ENCODE results near the gene FGD4.
"Not testable (repeated sequence)": the region's sequence is repeated elsewhere in the genome, so short reads cannot be mapped to it uniquely, and the experiment has no call there.

Gene FGD4

DNA sequence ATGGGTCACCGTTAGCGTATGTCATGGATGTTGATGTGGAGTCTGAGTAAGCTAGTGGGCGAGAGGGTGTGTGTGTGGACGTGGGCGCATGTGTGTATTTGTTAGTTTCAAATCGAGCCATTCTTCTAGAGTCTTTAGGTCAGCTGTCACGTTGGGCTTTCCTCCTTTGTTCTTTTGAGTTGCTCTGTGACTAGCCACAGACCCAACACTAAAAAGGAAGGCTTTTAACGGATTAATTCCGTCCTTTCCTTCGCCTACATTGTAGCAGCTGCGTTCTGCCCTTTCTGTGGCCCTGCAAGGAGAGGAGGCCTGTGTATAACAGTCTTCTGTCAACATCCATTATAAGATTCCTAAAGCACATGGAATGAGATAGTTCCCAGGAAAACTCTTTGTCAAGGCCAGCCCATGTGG lies 162.6 kb downstream of the FGD4 start:
- TF ChIP-seq GABPA (IDR thresholded peaks at IDR 0.05; ENCODE audit: low read depth) (no peak), POLR2AphosphoS5 (IDR thresholded peaks at IDR 0.05; ENCODE audit: low read depth) (no peak)
- TF ChIP-seq, protein P1, sequence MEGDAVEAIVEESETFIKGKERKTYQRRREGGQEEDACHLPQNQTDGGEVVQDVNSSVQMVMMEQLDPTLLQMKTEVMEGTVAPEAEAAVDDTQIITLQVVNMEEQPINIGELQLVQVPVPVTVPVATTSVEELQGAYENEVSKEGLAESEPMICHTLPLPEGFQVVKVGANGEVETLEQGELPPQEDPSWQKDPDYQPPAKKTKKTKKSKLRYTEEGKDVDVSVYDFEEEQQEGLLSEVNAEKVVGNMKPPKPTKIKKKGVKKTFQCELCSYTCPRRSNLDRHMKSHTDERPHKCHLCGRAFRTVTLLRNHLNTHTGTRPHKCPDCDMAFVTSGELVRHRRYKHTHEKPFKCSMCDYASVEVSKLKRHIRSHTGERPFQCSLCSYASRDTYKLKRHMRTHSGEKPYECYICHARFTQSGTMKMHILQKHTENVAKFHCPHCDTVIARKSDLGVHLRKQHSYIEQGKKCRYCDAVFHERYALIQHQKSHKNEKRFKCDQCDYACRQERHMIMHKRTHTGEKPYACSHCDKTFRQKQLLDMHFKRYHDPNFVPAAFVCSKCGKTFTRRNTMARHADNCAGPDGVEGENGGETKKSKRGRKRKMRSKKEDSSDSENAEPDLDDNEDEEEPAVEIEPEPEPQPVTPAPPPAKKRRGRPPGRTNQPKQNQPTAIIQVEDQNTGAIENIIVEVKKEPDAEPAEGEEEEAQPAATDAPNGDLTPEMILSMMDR (IDR thresholded peaks at IDR 0.05; ENCODE audit: insufficient read depth, low read length): no peak
- no peak for DNase-seq (ENCODE audit: low read depth in 1 of 2, low spot score in 1 of 2)
- no peaks in the 10 kb centered on the region for H3K27me3 ChIP-seq (ENCODE audit: insufficient read depth, poor library complexity, severe bottlenecking)
- no peak overlapping the region for H3K4me3 ChIP-seq (replicated peaks; ENCODE audit: insufficient read depth, low read length)
- no peak overlapping the region for H3K27ac ChIP-seq (replicated peaks)

DNA sequence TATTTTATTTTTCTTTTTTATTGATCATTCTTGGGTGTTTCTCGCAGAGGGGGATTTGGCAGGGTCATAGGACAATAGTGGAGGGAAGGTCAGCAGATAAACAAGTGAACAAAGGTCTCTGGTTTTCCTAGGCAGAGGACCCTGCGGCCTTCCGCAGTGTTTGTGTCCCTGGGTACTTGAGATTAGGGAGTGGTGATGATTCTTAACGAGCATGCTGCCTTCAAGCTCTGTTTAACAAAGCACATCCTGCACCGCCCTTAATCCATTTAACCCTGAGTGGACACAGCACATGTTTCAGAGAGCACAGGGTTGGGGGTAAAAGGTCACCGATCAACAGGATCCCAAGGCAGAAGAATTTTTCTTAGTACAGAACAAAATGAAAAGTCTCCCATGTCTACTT lies 163.1 kb downstream of the FGD4 start:
- H3K4me3 ChIP-seq (replicated peaks; ENCODE audit: insufficient read depth, low read length); H3K27ac ChIP-seq (replicated peaks); H3K27me3 ChIP-seq (ENCODE audit: insufficient read depth, poor library complexity, severe bottlenecking); DNase-seq (ENCODE audit: low read depth in 1 of 2, low spot score in 1 of 2): not testable (repeated sequence)

DNA sequence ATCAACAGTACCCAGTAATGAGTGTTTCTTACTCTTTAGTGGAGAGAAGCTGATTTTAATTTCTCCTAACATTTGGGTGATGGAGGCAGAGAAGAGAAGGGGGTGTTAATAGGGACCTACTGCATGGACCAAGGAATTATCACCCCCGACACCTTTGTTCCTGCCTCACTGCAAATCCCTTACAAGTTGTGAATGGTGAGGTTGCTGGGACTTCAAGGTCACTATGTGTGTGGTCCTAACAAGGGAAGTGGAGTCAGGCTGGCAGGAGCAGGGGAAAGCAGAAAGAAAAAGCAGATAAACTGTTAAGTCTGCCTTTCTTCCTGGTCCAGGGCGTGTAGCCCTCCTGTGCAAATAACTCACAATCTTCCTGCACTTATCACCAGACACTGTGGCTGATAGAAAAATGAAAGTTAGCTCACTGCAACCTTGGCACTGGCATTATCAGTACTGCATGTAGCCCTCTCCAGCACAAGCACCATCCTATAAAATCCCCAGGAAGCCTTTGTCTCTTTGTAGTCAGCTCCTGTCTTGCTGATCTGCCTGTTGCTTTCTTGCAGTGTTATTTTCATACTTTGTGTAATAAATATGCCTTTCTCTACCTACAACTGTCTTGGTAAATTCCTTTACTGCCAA lies 167.4 kb downstream of the FGD4 start:
- no peak for DNase-seq (ENCODE audit: low read depth in 1 of 2, low spot score in 1 of 2)
- no peak overlapping the region for H3K4me3 ChIP-seq (replicated peaks; ENCODE audit: insufficient read depth, low read length)
- H3K27me3 ChIP-seq (ENCODE audit: insufficient read depth, poor library complexity, severe bottlenecking): no peaks in the 10 kb centered on the region
- TF ChIP-seq GABPA (IDR thresholded peaks at IDR 0.05; ENCODE audit: low read depth): no peak
- TF ChIP-seq, protein P2, sequence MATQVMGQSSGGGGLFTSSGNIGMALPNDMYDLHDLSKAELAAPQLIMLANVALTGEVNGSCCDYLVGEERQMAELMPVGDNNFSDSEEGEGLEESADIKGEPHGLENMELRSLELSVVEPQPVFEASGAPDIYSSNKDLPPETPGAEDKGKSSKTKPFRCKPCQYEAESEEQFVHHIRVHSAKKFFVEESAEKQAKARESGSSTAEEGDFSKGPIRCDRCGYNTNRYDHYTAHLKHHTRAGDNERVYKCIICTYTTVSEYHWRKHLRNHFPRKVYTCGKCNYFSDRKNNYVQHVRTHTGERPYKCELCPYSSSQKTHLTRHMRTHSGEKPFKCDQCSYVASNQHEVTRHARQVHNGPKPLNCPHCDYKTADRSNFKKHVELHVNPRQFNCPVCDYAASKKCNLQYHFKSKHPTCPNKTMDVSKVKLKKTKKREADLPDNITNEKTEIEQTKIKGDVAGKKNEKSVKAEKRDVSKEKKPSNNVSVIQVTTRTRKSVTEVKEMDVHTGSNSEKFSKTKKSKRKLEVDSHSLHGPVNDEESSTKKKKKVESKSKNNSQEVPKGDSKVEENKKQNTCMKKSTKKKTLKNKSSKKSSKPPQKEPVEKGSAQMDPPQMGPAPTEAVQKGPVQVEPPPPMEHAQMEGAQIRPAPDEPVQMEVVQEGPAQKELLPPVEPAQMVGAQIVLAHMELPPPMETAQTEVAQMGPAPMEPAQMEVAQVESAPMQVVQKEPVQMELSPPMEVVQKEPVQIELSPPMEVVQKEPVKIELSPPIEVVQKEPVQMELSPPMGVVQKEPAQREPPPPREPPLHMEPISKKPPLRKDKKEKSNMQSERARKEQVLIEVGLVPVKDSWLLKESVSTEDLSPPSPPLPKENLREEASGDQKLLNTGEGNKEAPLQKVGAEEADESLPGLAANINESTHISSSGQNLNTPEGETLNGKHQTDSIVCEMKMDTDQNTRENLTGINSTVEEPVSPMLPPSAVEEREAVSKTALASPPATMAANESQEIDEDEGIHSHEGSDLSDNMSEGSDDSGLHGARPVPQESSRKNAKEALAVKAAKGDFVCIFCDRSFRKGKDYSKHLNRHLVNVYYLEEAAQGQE (IDR thresholded peaks at IDR 0.05; ENCODE audit: insufficient replicate concordance, low read depth): no peak
- no peak overlapping the region for H3K27ac ChIP-seq (replicated peaks)

DNA sequence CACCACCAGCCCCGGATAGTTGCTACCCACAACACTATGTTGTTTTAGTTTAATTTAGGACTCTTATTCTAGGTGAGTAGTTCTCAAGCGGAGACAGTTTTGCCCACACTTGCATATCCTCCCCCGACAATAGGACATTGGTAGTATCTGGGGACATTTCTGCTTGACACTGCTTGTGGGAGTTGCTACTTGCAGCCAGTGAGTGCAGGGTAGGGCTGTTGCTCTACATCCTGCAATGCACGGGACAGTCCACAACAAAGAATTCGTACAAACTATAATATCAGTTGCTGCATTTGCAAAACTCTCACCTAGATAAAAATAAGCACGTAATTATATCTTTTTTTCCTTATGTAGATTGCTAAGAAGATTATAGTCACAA lies 167.9 kb downstream of the FGD4 start:
- TF ChIP-seq, protein P1 (IDR thresholded peaks at IDR 0.05; ENCODE audit: insufficient read depth, low read length): no peak
- TF ChIP-seq GABPA (IDR thresholded peaks at IDR 0.05; ENCODE audit: low read depth) (no peak), POLR2AphosphoS5 (IDR thresholded peaks at IDR 0.05; ENCODE audit: low read depth) (no peak), SPI1 (IDR thresholded peaks at IDR 0.05; ENCODE audit: borderline replicate concordance, low read depth) (no peak)
- TF ChIP-seq, protein P2 (IDR thresholded peaks at IDR 0.05; ENCODE audit: insufficient replicate concordance, low read depth): no peak
- Histone ChIP-seq H3K27me3 (ENCODE audit: insufficient read depth, poor library complexity, severe bottlenecking) (no peaks in the 10 kb centered on the region), H3K4me3 (replicated peaks; ENCODE audit: insufficient read depth, low read length) (no peak overlapping the region), H3K27ac (replicated peaks) (no peak overlapping the region)
- DNase-seq (ENCODE audit: low read depth in 1 of 2, low spot score in 1 of 2): no peak

DNA sequence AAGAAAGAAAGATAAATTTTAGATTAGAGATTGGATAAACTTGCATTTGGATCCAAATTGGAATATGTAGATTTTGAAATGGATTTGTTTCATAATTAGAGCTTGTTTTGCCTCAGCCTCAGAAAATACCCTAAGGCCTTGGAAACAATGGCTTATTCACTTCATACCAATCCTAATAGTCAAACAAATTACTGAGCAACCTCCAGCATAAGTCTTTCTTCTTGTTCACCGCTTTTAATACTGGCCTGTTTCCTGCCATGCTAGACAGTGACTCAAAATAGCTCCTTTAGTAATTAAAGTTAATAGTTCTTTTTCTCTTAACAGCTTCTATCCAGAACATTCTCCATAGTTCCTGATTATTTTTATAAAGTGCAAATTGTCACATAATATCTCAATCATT lies 168.9 kb downstream of the FGD4 start:
- TF ChIP-seq, protein P2 (IDR thresholded peaks at IDR 0.05; ENCODE audit: insufficient replicate concordance, low read depth): no peak
- TF ChIP-seq POLR2AphosphoS5 (IDR thresholded peaks at IDR 0.05; ENCODE audit: low read depth) (no peak), GABPA (IDR thresholded peaks at IDR 0.05; ENCODE audit: low read depth) (no peak), SPI1 (IDR thresholded peaks at IDR 0.05; ENCODE audit: borderline replicate concordance, low read depth) (no peak)
- TF ChIP-seq, protein P1 (IDR thresholded peaks at IDR 0.05; ENCODE audit: insufficient read depth, low read length): no peak
- no peak overlapping the region for H3K4me3 ChIP-seq (replicated peaks; ENCODE audit: insufficient read depth, low read length)
- no peak for DNase-seq (ENCODE audit: low read depth in 1 of 2, low spot score in 1 of 2)
- H3K27ac ChIP-seq (replicated peaks): no peak overlapping the region
- H3K27me3 ChIP-seq (ENCODE audit: insufficient read depth, poor library complexity, severe bottlenecking): no peaks in the 10 kb centered on the region

All from HL-60 (cell line).